ENCODE data around the gene PDCL3. TPM values are rescaled to one million over a fixed set of nuclear protein-coding genes. Genes with fewer than 3 reads are reported as not detected.

The PDCL3 gene
- total RNA-seq, 5 donors from 2014 or later (not counting 1 experiment from before 2014, with no cell fraction given) = 17.2 to 21.9 (median 18.6) TPM

DNA sequence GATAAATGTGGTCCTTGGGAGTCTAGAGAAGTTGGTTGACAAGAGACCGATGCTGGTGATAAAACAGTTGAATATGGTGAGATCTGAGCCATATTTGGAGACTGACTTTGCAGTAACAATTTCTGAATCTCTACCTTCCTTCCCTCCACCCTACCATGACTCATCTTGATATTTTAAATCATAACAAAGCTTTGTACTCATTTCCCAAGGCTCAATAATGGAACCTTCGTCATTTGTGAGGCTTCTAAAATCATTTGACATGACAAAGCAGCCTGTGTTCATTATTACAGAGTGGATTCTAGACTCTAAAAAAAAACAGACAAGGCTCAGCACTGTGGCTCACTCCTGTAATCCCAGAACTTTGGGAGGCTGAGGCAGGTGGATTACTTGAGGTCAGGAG is 38.5 kb upstream of the PDCL3 start:
- Histone ChIP-seq H3K36me3 (ENCODE audit: control insufficient read depth in 2 of 2, extremely low read depth in 1 of 2, insufficient read depth in 1 of 2, low read length in 1 of 2) (no peaks in the 10 kb centered on the region), H3K27me3 (replicated peaks in 1 of 2; ENCODE audit: control insufficient read depth in 2 of 2, extremely low read depth in 1 of 2, insufficient read depth in 2 of 2, low read length in 1 of 2) (no peaks in the 10 kb centered on the region), H3K27ac (ENCODE audit: low read length) (no peak overlapping the region), H3K4me3 (ENCODE audit: control insufficient read depth in 1 of 2, extremely low read depth in 1 of 2, low read length in 1 of 2) (no peak overlapping the region), H3K9me3 (no peaks in the 10 kb centered on the region), H3K4me1 (ENCODE audit: control insufficient read depth in 1 of 2, extremely low read depth in 1 of 2, insufficient read depth in 2 of 2, low read length in 2 of 2) (no peaks in the 10 kb centered on the region)
- Mint-ChIP-seq H3K27me3 (peaks cover 0 to 3% of the 10 kb centered on the region in 2 donors), H3K27ac (no peak overlapping the region), H3K36me3 (no peaks in the 10 kb centered on the region), H3K4me3 (no peak overlapping the region), H3K4me1 (no peaks in the 10 kb centered on the region), H3K9me3 (no peaks in the 10 kb centered on the region)
- WGBS (ENCODE audit: insufficient coverage) = 33% methylated on average over 1 of the region's 2 CpGs
- ChIA-PET CTCF (interaction anchor here in 1 of 2 donors (0.6 kb wide), 1 partner anchor 649 kb away, joined by 3 read pairs; no protein-coding TSS in a partner anchor), POLR2A (no interaction called here)
- no peak for DNase-seq
- ATAC-seq (replicated peaks in 1 of 4) = no peak

DNA sequence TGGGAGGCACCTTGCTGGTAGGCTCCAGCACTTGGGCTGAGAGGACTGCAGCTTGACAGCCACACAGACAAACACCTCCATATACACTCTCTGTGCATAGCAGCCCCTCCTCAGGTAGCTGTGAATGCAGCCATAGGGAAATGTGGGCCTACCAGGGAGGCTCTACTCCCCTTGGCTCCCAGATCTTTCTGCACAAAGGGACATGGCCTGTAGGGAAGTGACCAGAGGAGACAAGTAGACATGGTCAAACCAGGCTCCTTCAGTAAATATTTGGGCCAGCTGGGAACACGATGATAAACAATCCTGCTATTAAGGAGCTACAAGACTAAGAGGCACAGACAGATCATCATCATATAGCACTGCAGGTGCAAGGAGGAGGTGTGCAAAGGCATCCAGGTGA is 35.9 kb upstream of the PDCL3 start:
- Mint-ChIP-seq H3K27ac (no peak overlapping the region), H3K36me3 (no peaks in the 10 kb centered on the region), H3K9me3 (no peaks in the 10 kb centered on the region), H3K27me3 (peaks cover 3% of the 10 kb centered on the region in 2 donors), H3K4me3 (no peak overlapping the region), H3K4me1 (no peaks in the 10 kb centered on the region)
- CTCF ChIA-PET = no interaction called here
- no peak for DNase-seq
- Histone ChIP-seq H3K27ac (ENCODE audit: low read length) (no peak overlapping the region), H3K4me3 (ENCODE audit: control insufficient read depth in 1 of 2, extremely low read depth in 1 of 2, low read length in 1 of 2) (no peak overlapping the region), H3K27me3 (replicated peaks in 1 of 2; ENCODE audit: control insufficient read depth in 2 of 2, extremely low read depth in 1 of 2, insufficient read depth in 2 of 2, low read length in 1 of 2) (peaks cover 0 to 4% of the 10 kb centered on the region in 2 experiments), H3K9me3 (no peaks in the 10 kb centered on the region), H3K4me1 (ENCODE audit: control insufficient read depth in 1 of 2, extremely low read depth in 1 of 2, insufficient read depth in 2 of 2, low read length in 2 of 2) (no peaks in the 10 kb centered on the region), H3K36me3 (ENCODE audit: control insufficient read depth in 2 of 2, extremely low read depth in 1 of 2, insufficient read depth in 1 of 2, low read length in 1 of 2) (no peaks in the 10 kb centered on the region)
- WGBS (ENCODE audit: insufficient coverage) = 50% methylated on average over 1 of the region's 1 CpG
- ATAC-seq (replicated peaks in 1 of 4) = no peak
- POLR2A ChIA-PET = interaction anchor here in 1 of 2 donors (0.6 kb wide), 1 partner anchor 36 kb away, joined by 4 read pairs; no protein-coding TSS in a partner anchor

DNA sequence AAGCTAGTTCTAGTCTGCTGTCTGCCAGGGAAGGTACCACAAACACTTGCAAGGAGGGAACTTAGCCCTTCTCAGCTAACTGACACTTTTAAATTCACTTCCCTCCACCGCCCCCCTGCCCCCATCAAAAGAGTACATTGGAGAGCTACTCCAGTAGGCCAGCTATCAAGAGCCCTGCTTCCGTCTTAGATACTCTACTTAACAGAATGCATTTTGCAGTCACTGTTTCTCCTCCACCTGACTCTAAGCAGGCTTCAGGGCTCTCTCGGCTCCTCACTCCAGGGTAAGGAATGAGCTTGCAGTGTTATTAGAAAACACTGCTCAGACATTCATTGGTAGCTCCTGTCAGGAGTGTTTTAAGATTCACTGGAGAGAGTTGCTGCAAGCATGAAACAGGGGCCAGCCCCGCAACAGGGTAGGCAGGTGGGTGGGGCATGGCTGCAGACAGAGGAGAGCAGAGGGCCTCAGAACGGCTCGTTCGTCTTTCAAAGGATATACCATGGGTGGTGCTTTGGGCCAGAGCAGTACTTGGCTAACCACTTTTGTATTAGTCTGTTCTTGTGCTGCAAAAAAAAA is 35.3 kb upstream of the PDCL3 start:
- 72% methylated on average over 4 of the region's 7 CpGs for WGBS (ENCODE audit: insufficient coverage)
- POLR2A ChIA-PET = interaction anchor here in 1 of 2 donors (0.6 kb wide), 1 partner anchor 36 kb away, joined by 4 read pairs; no protein-coding TSS in a partner anchor
- DNase-seq (no peak), ATAC-seq (replicated peaks in 1 of 4) (no peak)
- Histone ChIP-seq H3K27ac (ENCODE audit: low read length) (no peak overlapping the region), H3K36me3 (ENCODE audit: control insufficient read depth in 2 of 2, extremely low read depth in 1 of 2, insufficient read depth in 1 of 2, low read length in 1 of 2) (no peaks in the 10 kb centered on the region), H3K4me3 (ENCODE audit: control insufficient read depth in 1 of 2, extremely low read depth in 1 of 2, low read length in 1 of 2) (no peak overlapping the region), H3K9me3 (no peaks in the 10 kb centered on the region), H3K27me3 (replicated peaks in 1 of 2; ENCODE audit: control insufficient read depth in 2 of 2, extremely low read depth in 1 of 2, insufficient read depth in 2 of 2, low read length in 1 of 2) (peaks cover 0 to 4% of the 10 kb centered on the region in 2 experiments), H3K4me1 (ENCODE audit: control insufficient read depth in 1 of 2, extremely low read depth in 1 of 2, insufficient read depth in 2 of 2, low read length in 2 of 2) (no peaks in the 10 kb centered on the region)
- H3K36me3 Mint-ChIP-seq = no peaks in the 10 kb centered on the region
- peaks cover 3% of the 10 kb centered on the region in 2 donors for H3K27me3 Mint-ChIP-seq
- no peak overlapping the region for H3K4me3 Mint-ChIP-seq
- H3K27ac Mint-ChIP-seq = no peak overlapping the region
- CTCF ChIA-PET = no interaction called here
- no peaks in the 10 kb centered on the region for H3K4me1 Mint-ChIP-seq
- no peaks in the 10 kb centered on the region for H3K9me3 Mint-ChIP-seq

DNA sequence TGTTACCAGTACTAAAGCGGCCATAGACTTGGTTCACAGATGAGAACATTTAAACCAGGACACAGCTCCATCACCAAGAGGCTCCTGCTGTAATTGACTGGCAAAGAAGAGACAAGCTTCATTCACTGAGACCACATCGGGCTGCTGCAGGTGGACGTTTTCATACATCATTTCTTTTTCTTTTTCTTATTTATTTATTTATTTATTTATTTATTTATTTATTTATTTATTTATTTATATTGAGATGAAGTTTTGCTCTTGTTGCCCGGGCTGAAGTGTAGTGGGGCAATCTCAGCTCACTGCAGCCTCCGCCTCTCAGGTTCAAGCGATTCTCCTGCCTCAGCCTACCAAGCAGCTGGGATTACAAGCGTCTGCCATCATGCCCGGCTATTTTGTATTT is 33.6 kb upstream of the PDCL3 start:
- H3K27me3 Mint-ChIP-seq = peaks cover 4 to 6% of the 10 kb centered on the region in 2 donors
- no peak for ATAC-seq (replicated peaks in 1 of 4)
- no peaks in the 10 kb centered on the region for H3K9me3 ChIP-seq
- H3K36me3 Mint-ChIP-seq = no peaks in the 10 kb centered on the region
- no peak overlapping the region for H3K4me3 ChIP-seq (ENCODE audit: control insufficient read depth in 1 of 2, extremely low read depth in 1 of 2, low read length in 1 of 2)
- no peak overlapping the region for H3K27ac Mint-ChIP-seq
- H3K27me3 ChIP-seq (replicated peaks in 1 of 2; ENCODE audit: control insufficient read depth in 2 of 2, extremely low read depth in 1 of 2, insufficient read depth in 2 of 2, low read length in 1 of 2) = peaks cover 0 to 4% of the 10 kb centered on the region in 2 experiments
- WGBS (ENCODE audit: insufficient coverage) = 95% methylated on average over 6 of the region's 8 CpGs
- DNase-seq = no peak
- no peak overlapping the region for H3K4me3 Mint-ChIP-seq
- H3K4me1 ChIP-seq (ENCODE audit: control insufficient read depth in 1 of 2, extremely low read depth in 1 of 2, insufficient read depth in 2 of 2, low read length in 2 of 2) = no peaks in the 10 kb centered on the region
- H3K27ac ChIP-seq (ENCODE audit: low read length) = no peak overlapping the region
- peaks cover 0 to 3% (median 2%) of the 10 kb centered on the region in 3 donors for H3K9me3 Mint-ChIP-seq
- CTCF ChIA-PET = interaction anchor here in 1 of 2 donors (0.5 kb wide), 1 partner anchor 16 kb away, joined by 4 read pairs; no protein-coding TSS in a partner anchor
- POLR2A ChIA-PET = no interaction called here
- H3K36me3 ChIP-seq (ENCODE audit: control insufficient read depth in 2 of 2, extremely low read depth in 1 of 2, insufficient read depth in 1 of 2, low read length in 1 of 2) = no peaks in the 10 kb centered on the region
- H3K4me1 Mint-ChIP-seq = no peaks in the 10 kb centered on the region

DNA sequence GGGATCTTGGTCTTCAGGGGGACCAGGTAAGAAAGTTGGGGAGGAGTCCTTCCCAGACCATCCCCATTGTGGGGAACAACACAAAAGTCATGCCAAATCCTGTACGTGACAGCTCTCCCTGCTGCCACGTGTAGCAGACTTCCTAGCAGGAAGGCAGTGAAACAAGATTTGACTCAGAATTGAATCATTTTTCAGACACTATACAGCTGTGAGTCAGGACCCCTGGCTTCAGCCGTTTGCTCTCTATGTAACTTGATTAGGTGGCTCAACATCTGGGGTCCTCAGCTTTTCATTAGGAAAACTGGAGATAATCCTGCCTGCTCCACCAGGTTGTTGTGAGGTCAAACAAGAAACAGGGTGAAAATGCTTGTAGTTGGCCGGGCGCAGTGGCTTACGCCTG is 32.9 kb upstream of the PDCL3 start:
- POLR2A ChIA-PET = no interaction called here

DNA sequence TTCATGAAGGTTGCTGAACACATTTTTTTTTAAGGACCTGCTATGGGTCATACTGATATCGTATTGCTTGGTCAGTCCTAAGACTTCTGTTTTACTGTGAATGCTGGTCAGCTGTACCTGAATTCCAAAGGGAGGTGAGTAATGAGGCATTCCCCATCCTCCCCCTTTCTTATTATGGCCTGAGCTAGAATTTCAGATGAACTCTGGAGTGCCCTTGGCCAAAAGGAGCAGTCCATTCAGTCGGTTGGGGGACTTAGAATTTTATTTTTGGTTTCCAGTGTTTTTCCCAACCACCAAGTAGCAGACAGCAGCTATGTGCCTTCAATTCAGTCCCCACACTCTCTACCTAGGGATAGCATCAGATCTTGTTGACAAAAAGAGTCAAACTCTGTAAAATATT is 26.9 kb upstream of the PDCL3 start:
- Mint-ChIP-seq H3K27me3 (peaks cover 3 to 6% of the 10 kb centered on the region in 2 donors), H3K36me3 (no peaks in the 10 kb centered on the region), H3K9me3 (peaks cover 0 to 3% (median 2%) of the 10 kb centered on the region in 3 donors), H3K4me3 (no peak overlapping the region), H3K4me1 (no peaks in the 10 kb centered on the region), H3K27ac (no peak overlapping the region)
- no CpG with 5 or more reads among the region's 2 CpGs for WGBS (ENCODE audit: insufficient coverage)
- ATAC-seq (replicated peaks in 1 of 4) (no peak), DNase-seq (no peak)
- Histone ChIP-seq H3K36me3 (ENCODE audit: control insufficient read depth in 2 of 2, extremely low read depth in 1 of 2, insufficient read depth in 1 of 2, low read length in 1 of 2) (no peaks in the 10 kb centered on the region), H3K27ac (ENCODE audit: low read length) (no peak overlapping the region), H3K9me3 (no peaks in the 10 kb centered on the region), H3K4me1 (ENCODE audit: control insufficient read depth in 1 of 2, extremely low read depth in 1 of 2, insufficient read depth in 2 of 2, low read length in 2 of 2) (no peaks in the 10 kb centered on the region), H3K27me3 (replicated peaks in 1 of 2; ENCODE audit: control insufficient read depth in 2 of 2, extremely low read depth in 1 of 2, insufficient read depth in 2 of 2, low read length in 1 of 2) (peaks cover 0 to 5% of the 10 kb centered on the region in 2 experiments), H3K4me3 (ENCODE audit: control insufficient read depth in 1 of 2, extremely low read depth in 1 of 2, low read length in 1 of 2) (no peak overlapping the region)
- CTCF ChIA-PET = no interaction called here
- POLR2A ChIA-PET = no interaction called here

More for the DNA sequence above, 32.9 kb upstream of the PDCL3 start:
- no peak for ATAC-seq (replicated peaks in 1 of 4)
- peaks cover 0 to 4% of the 10 kb centered on the region in 2 experiments for H3K27me3 ChIP-seq (replicated peaks in 1 of 2; ENCODE audit: control insufficient read depth in 2 of 2, extremely low read depth in 1 of 2, insufficient read depth in 2 of 2, low read length in 1 of 2)
- no peak overlapping the region for H3K27ac Mint-ChIP-seq
- H3K4me1 ChIP-seq (ENCODE audit: control insufficient read depth in 1 of 2, extremely low read depth in 1 of 2, insufficient read depth in 2 of 2, low read length in 2 of 2) = no peaks in the 10 kb centered on the region
- no peak for DNase-seq
- WGBS (ENCODE audit: insufficient coverage) = 56% methylated on average over 4 of the region's 6 CpGs
- peaks cover 4 to 6% of the 10 kb centered on the region in 2 donors for H3K27me3 Mint-ChIP-seq
- H3K36me3 ChIP-seq (ENCODE audit: control insufficient read depth in 2 of 2, extremely low read depth in 1 of 2, insufficient read depth in 1 of 2, low read length in 1 of 2) = no peaks in the 10 kb centered on the region
- H3K9me3 Mint-ChIP-seq = peaks cover 0 to 3% (median 2%) of the 10 kb centered on the region in 3 donors
- no peaks in the 10 kb centered on the region for H3K36me3 Mint-ChIP-seq
- H3K27ac ChIP-seq (ENCODE audit: low read length) = no peak overlapping the region
- no peaks in the 10 kb centered on the region for H3K4me1 Mint-ChIP-seq
- H3K9me3 ChIP-seq = no peaks in the 10 kb centered on the region
- CTCF ChIA-PET = no interaction called here
- no peak overlapping the region for H3K4me3 ChIP-seq (ENCODE audit: control insufficient read depth in 1 of 2, extremely low read depth in 1 of 2, low read length in 1 of 2)
- no peak overlapping the region for H3K4me3 Mint-ChIP-seq
